ENCODE data around the gene HMGN3.
"Not testable (repeated sequence)": the region's sequence is repeated elsewhere in the genome, so short reads cannot be mapped to it uniquely, and the experiment has no call there.

Gene HMGN3

GRCh38 chr6:79234150-79235022 is at the start of gene HMGN3:
TSS of gene HMGN3 (minus strand) at chr6:79234682.
- peak; percentile 94 to 95 for DNase-seq

DNA sequence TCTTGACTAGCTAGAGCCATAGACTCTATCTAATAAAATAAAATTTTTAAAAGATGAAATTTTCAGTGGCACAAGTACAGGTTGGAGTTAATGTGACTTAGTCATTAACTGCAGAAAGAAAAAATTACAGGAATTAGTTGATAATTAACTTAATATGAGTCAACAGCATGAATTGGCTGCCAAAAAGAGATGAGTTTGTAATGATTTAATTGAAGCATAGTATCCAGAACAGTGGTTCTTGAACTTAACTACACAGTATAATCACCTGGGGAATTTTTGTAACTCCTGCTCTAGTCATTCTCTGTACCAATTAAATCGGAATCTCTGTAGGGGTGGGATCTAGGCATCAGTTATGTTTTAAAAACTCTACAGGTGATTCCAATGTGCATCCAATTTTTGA is 46.3 kb upstream of the HMGN3 start:
- no peak for DNase-seq

GRCh38 chr6:79277109-79277508 is 42.6 kb upstream of the HMGN3 start:
- no peak for DNase-seq

- DNase-seq: peak; percentile 93 to 94
Observed at GRCh38 chr6:79269877-79270276, 35.4 kb upstream of the HMGN3 start.

- no peak for DNase-seq
Observed at GRCh38 chr6:79267128-79267527, 32.6 kb upstream of the HMGN3 start.

DNA sequence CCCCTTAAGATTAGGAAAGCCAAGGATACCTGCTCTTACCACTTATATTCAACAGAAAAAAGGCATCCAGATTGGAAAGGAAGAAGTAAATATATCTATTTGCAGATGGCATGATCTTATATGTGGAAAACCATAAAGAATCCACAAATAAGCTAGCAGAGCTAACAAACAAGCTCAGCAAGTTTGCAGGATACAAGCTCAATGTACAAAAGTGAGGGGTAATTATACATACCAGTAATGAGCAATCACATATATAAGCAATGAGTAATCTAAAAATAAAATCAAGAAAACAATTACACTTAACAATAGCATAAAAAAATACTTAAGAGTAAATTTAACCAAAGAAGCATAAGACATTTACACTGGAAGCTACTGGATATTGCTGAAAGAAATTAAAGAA is 31.6 kb upstream of the HMGN3 start:
- no peak for DNase-seq

DNA sequence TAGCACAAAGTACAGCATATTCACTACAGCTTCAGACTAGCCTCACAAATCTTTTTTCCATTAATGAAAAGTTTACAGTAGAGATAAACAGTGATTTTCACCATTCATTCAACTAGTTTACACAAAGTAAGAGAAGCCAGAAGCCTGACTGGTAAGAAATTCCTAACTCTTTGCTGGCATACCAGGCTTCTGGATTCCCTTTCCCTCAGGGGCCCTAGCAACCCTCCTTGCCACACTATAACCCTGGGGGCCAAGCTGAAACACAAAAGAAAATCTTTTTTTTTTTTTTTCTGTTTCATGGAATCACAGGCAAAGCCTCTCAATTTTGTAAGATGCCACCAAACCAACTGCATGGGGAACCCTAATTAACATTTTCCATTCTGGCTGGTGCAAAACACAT is 28.9 kb upstream of the HMGN3 start:
- DNase-seq: no peak

DNA sequence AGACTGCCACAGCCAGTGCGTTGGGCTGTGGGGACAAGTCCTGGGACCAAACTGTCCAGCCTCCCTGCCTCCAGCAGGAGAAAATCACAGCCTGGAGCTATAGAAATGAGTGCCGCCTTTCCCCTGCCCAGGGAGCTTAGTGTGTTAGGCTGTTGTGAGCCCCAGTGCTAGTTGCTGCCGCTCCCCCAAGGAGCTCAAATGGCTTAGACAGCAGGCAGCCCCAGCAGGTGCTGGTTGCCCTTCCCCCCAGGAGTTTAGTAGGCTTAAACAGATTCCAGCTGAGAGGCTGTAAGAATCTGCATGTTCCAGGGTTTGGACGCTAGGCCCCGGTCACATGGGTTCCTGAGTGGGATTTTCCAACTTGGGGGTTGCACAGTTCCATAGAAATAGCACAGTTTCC is 27.2 kb upstream of the HMGN3 start:
- no peak for DNase-seq

- no peak for DNase-seq
Observed at GRCh38 chr6:79260772-79261171, 26.3 kb upstream of the HMGN3 start.

DNA sequence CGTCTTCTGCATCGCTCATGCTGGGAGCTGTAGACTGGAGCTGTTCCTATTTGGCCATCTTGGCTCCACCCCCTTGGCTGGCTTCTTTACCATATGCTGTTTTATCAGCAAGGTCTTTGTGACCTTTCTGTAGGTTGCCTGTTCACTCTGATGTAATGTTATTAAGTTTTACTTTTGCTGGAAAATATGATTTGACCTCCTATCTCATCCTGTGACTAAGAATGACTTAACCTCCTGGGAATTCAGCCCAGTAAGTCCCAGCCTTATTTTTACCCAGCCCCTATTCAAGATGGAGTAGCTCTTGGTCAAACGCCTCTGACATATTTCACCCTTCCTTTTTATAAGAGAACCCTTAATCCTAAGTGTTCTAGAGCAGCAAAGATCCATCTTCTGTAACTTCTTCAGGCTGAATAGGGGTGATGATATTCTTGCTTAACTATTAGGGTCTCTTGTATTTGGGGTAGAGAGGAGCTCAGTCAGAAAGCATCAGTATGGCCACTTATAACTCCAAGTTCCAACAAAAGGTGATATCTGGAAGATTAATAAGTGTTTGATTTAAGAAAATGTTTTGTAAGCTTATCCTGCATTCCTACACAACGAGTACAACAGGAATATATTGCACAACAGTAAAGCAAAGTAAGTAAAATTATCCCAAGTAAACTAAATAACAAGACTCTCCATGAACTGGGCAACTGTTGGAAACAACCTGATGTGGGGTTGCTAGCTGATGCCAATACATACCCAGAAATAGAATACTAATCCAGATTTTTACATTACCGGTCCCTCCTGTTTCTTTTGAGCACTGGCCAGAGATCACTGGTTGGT is 23.1 kb upstream of the HMGN3 start:
- DNase-seq: no peak

DNA sequence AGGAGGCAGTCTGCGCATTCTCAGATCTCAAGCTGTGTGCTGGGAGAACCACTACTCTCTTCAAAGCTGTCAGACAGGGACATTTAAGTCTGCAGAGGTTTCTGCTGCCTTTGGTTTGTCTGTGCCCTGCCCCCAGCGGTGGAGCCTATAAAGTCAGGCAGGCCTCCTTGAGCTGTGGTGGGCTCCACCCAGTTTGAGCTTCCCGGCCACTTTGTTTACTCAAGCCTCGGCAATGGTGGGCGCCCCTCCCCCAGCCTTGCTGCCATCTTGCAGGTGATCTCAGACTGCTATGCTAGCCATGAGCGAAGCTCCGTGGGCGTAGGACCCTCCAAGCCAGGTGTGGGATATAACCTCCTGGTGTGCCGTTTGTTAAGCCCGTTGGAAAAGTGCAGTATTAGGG is 22.3 kb upstream of the HMGN3 start:
- not testable (repeated sequence) for DNase-seq

DNA sequence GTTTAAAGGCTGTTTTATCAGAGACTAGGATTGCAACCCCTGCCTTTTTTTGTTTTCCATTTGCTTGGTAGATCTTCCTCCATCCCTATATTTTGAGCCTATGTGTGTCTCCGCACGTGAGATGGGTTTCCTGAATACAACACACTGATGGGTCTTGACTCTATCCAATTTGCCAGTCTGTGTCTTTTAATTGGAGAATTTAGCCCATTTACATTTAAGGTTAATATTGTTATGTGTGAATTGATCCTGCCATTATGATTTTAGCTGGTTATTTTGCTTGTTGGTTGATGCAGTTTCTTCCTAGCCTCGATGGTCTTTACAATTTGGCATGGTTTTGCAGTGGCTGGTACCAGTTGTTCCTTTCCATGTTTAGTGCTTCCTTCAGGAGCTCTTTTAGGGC is 20.6 kb upstream of the HMGN3 start:
- not testable (repeated sequence) for DNase-seq

GRCh38 chr6:79250559-79250958 is 16.1 kb upstream of the HMGN3 start:
- DNase-seq: no peak

- DNase-seq: no peak
Observed at GRCh38 chr6:79250107-79250514, 15.6 kb upstream of the HMGN3 start.

- no peak for DNase-seq
Observed at GRCh38 chr6:79249136-79249535, 14.7 kb upstream of the HMGN3 start.

DNA sequence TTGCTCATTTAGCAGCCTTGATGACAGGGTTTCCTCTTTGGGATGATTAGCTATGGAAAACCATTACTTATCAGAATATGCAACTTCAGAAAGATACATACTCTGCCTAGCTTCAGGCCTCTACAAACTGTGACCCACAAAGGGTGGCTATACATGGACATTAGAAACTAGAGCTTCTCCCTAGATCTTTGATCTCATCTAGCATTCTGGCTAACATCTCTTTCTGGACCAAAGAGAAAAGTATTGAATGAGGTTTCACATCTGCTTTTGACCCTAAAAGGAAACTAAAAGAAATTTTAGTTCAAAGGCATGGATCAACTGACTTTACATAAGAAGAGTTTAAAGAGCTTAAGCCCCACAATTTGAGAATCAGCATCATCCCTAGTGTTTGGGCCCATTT is 12.4 kb upstream of the HMGN3 start:
- DNase-seq: no peak

- DNase-seq: no peak
Observed at GRCh38 chr6:79241228-79241627, 6.7 kb upstream of the HMGN3 start.

DNA sequence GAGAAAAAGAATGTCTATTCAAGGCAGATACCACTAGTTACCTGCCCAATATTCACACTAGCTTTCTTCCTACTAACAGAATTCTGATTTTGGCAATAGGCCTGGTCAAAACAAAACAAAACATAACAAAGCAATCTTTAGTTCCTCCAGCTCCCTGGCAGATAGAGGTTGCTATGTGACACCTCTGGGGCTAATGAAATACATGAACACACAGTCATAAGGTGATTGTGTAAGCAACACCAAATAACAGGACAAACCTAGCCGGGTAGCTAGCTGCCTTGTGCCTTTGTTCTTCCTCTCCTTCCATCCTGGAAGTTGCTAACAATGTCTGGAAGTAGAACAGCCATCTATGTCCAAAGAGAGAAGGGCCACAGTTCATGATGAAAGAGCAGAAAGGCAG is 6.0 kb upstream of the HMGN3 start:
- no peak for DNase-seq

DNA sequence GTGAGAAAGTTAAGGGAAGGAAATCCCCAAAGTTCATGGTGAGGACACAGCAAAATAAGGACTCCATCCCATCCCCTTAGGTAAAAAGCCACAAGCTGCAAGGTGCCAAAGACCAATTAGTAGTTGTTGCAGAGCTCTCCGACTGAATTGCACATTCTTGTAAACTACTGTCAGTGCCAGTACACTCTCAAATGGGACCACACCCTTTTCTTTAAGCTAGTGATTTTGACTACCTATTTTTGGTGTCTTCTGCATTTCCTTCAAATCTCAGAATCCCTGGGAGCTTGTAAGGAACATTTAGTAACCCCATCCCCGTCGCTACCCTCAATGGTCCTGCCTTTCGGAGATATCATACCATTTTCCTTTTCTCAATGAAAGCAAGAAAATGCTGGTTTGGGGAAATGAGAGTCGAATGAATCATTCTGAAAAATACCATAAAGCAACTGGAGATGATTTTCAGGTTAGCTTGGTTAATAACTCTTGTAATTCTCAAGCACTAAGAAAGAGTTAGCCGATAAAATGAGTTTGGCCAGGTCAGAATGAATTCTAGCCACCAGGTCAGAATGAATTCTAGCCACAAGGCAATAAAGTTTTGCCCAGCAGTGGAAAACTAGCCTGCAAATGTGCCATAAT is 5.2 kb upstream of the HMGN3 start:
- DNase-seq: no peak

GRCh38 chr6:79238919-79239318 is 4.4 kb upstream of the HMGN3 start:
- no peak for DNase-seq

GRCh38 chr6:79236711-79237110 is 2.2 kb upstream of the HMGN3 start:
- DNase-seq: no peak

GRCh38 chr6:79233611-79234149 is 802 bp downstream of the HMGN3 start:
- peak; percentile 92 for DNase-seq

Data from Kasumi-1 (cell line).